Vagina (tissue), 2 donors: ENCODE measurements around the gene MOB4. TPM values are rescaled to one million over a fixed set of nuclear protein-coding genes. Genes with fewer than 3 reads are reported as not detected.

Experiments used
- DNase-seq, 2 donors: peaks; one replicate each; pipeline ENCODE4 v3.0.0-alpha.2; 2017; ENCODE audit errors: extremely low spot score in 2 of 2
- H3K27ac ChIP-seq: fragments of 200-600 bp; sonication (generic); one replicate; pipeline ENCODE4 v1.5.1; 2019
- H3K27me3 ChIP-seq: fragments of 200-600 bp; sonication (generic); one replicate; pipeline ENCODE4 v1.5.1; 2019
- H3K36me3 ChIP-seq, 2 donors: fragments of 200-600 bp; sonication (generic); one replicate each; pipeline ENCODE4 v1.5.1; 2017 to 2019
- H3K4me1 ChIP-seq: fragments of 200-600 bp; sonication (generic); one replicate; pipeline ENCODE4 v1.5.1; 2019
- H3K4me3 ChIP-seq, 2 donors: fragments of 200-600 bp; sonication (generic); 1 replicate in 1 of 2; 2 replicates in 1 of 2; pipeline ENCODE4 v1.5.1; 2016 to 2019
- H3K9me3 ChIP-seq: fragments of 200-600 bp; sonication (generic); one replicate; pipeline ENCODE4 v1.5.1; 2019
- POLR2A ChIP-seq, 2 donors: fragments of 450-650 bp; IDR thresholded peaks; one replicate each; pipeline ENCODE4 v1.6.1; 2017; ENCODE audit warnings: antibody characterized with exemption in 2 of 2, mild to moderate bottlenecking in 2 of 2, moderate library complexity in 2 of 2
- POLR2AphosphoS5 ChIP-seq, 2 donors: sonication (generic); formaldehyde crosslinking; IDR thresholded peaks; one replicate each; pipeline ENCODE4 v1.9.0; 2017; ENCODE audit warnings: antibody characterized with exemption in 2 of 2, mild to moderate bottlenecking in 2 of 2, low read depth in 1 of 2; ENCODE audit not compliant: insufficient read depth in 1 of 2
- intact Hi-C: fragments of 100-400 bp; cut with DNase I; formaldehyde crosslinking; loops from one replicate; pipeline ENCODE4 v1.15.1; 2023
- total RNA-seq: library from RNA; depleted of rRNA; stranded (reverse); fragments of >200 nt; gene quantifications from one replicate; pipeline ENCODE4 v1.2.3, GENCODE V29; 2016
- TF ChIP-seq, protein P1 (sequence below), 3 experiments: fragments of 450-650 bp in 2 of 3; fragments of 200-600 bp in 1 of 3; sonication (generic) in 1 of 3; IDR thresholded peaks; one replicate each; pipeline ENCODE4 v1.5.1; 2017 to 2019; ENCODE audit warnings: antibody characterized with exemption in 3 of 3, mild to moderate bottlenecking in 2 of 3, moderate library complexity in 2 of 3

MOB4 gene
- total RNA-seq, 1 donor from 2014 or later: 24.3 TPM

DNA sequence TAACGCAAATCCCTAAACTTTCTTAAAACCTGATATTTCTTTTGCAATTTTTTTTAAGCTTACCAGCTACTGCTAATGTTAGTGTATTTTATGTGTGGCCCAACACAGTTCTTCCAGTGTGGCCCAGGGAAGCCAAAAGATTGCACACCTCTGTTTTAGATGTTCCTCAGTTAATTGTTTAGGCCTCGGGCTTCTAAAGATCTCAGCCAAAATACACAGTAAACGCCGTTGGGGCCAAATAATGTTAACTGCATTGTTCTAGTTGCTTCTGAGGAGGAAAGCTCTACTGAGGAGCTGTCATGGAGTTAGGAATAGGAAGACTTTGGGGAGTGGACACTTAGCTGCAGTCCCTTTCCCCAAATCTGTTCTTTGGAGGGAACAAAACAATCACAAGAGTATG is 13.7 kb upstream of the MOB4 start:
- Histone ChIP-seq H3K36me3 (peaks cover 0 to 11% of the 10 kb centered on the region in 2 donors), H3K4me3 (no peak overlapping the region), H3K27ac (peak overlapping the region; percentile 100), H3K27me3 (no peaks in the 10 kb centered on the region), H3K4me1 (peaks cover 35% of the 10 kb centered on the region), H3K9me3 (no peaks in the 10 kb centered on the region)
- intact Hi-C loops: loop anchor here (5.0 to 10.0 kb wide), 2 partner anchors 50 to 203 kb away; partner anchors contain the start of genes COQ10B and MARS2
- TF ChIP-seq, protein P1, sequence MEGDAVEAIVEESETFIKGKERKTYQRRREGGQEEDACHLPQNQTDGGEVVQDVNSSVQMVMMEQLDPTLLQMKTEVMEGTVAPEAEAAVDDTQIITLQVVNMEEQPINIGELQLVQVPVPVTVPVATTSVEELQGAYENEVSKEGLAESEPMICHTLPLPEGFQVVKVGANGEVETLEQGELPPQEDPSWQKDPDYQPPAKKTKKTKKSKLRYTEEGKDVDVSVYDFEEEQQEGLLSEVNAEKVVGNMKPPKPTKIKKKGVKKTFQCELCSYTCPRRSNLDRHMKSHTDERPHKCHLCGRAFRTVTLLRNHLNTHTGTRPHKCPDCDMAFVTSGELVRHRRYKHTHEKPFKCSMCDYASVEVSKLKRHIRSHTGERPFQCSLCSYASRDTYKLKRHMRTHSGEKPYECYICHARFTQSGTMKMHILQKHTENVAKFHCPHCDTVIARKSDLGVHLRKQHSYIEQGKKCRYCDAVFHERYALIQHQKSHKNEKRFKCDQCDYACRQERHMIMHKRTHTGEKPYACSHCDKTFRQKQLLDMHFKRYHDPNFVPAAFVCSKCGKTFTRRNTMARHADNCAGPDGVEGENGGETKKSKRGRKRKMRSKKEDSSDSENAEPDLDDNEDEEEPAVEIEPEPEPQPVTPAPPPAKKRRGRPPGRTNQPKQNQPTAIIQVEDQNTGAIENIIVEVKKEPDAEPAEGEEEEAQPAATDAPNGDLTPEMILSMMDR (IDR thresholded peaks at IDR 0.05): no peak
- no peak for TF ChIP-seq POLR2AphosphoS5 (IDR thresholded peaks at IDR 0.05; ENCODE audit: insufficient read depth in 1 of 2, low read depth in 1 of 2)
- no peak for TF ChIP-seq POLR2A (IDR thresholded peaks at IDR 0.05)
- DNase-seq: no peak

DNA sequence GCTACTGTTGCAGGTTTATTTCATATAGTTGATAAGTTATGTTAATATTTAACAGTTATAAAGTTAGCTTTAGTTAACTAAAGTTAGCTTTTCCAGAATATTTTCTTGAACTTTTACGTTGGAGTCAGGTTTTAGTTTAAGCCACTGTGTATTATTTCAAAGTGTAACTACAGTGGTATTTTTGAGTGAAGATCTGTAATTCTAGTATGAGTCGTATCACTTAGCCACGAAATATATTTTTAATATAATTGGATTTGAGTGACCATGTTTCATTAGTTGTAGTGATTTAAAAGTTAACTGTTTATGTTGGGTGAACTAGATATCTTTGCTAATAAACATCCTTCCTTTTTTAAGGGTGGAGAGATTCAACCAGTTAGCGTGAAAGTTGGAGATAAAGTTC is 13.2 kb upstream of the MOB4 start:
- peak overlapping the region; percentile 100 for H3K27ac ChIP-seq
- H3K4me1 ChIP-seq: peaks cover 30% of the 10 kb centered on the region
- no peak overlapping the region for H3K4me3 ChIP-seq
- TF ChIP-seq, protein P1 (IDR thresholded peaks at IDR 0.05): no peak
- no peak for TF ChIP-seq POLR2AphosphoS5 (IDR thresholded peaks at IDR 0.05; ENCODE audit: insufficient read depth in 1 of 2, low read depth in 1 of 2)
- no peak for TF ChIP-seq POLR2A (IDR thresholded peaks at IDR 0.05)
- H3K36me3 ChIP-seq: peaks cover 0 to 10% of the 10 kb centered on the region in 2 donors
- H3K27me3 ChIP-seq: no peaks in the 10 kb centered on the region
- no peaks in the 10 kb centered on the region for H3K9me3 ChIP-seq
- intact Hi-C loops: loop anchor here (5.0 to 10.0 kb wide), 2 partner anchors 50 to 202 kb away; partner anchors contain the start of genes COQ10B and MARS2
- no peak for DNase-seq

DNA sequence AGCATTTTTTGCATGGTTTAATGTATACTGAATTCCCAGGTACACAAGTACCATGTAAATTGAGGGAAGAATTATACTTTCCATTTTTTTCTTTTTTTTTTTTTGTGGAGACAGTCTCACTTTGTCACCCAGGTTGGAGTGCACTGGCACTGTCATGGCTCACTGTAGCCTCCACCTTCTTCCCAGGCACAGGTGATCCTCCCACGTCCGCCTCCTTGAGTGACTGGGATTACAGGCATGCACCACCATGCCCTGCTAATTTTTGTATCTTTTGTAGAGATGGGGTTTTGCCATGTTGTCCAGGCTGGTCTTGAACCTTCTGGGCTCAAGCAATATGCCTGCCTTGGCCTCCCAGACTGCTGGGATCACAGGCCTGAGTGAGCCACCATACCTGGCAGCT is 11.9 kb upstream of the MOB4 start:
- H3K27me3 ChIP-seq: no peaks in the 10 kb centered on the region
- H3K36me3 ChIP-seq: peaks cover 0 to 10% of the 10 kb centered on the region in 2 donors
- TF ChIP-seq, protein P1 (IDR thresholded peaks at IDR 0.05): no peak
- TF ChIP-seq POLR2A (IDR thresholded peaks at IDR 0.05) (no peak), POLR2AphosphoS5 (IDR thresholded peaks at IDR 0.05; ENCODE audit: insufficient read depth in 1 of 2, low read depth in 1 of 2) (no peak)
- peaks cover 19% of the 10 kb centered on the region for H3K4me1 ChIP-seq
- intact Hi-C loops: loop anchor here (5.0 to 10.0 kb wide), 2 partner anchors 52 to 201 kb away; partner anchors contain the start of genes COQ10B and MARS2
- H3K4me3 ChIP-seq: no peak overlapping the region
- H3K9me3 ChIP-seq: no peaks in the 10 kb centered on the region
- DNase-seq: no peak
- H3K27ac ChIP-seq: peak overlapping the region; percentile 0

DNA sequence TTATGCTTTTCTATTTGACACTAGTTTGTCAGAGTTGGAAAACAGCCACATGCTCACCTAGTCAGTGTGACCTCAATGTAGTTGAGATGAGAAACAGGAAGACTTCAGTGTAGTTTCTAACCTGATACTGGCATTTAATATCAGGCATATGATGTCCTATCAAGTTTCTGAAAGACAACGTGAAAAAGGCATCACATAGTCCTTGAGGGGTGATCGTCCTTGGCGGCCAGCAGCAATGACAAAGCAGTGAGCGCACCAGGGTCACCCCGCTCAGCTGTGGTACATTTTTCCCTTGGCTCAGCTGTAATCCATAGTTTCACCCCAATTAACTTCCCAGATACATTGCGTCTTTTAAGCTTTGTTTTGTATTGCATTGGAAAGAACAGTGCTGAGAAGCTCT is 11.4 kb upstream of the MOB4 start:
- Histone ChIP-seq H3K27ac (no peak overlapping the region), H3K9me3 (no peaks in the 10 kb centered on the region), H3K4me3 (no peak overlapping the region), H3K4me1 (peaks cover 19% of the 10 kb centered on the region), H3K27me3 (no peaks in the 10 kb centered on the region), H3K36me3 (peaks cover 0 to 10% of the 10 kb centered on the region in 2 donors)
- DNase-seq: no peak
- intact Hi-C loops: loop anchor here (5.0 to 10.0 kb wide), 2 partner anchors 52 to 200 kb away; partner anchors contain the start of genes COQ10B and MARS2
- TF ChIP-seq POLR2A (IDR thresholded peaks at IDR 0.05): no peak
- TF ChIP-seq, protein P1 (IDR thresholded peaks at IDR 0.05): no peak
- no peak for TF ChIP-seq POLR2AphosphoS5 (IDR thresholded peaks at IDR 0.05; ENCODE audit: insufficient read depth in 1 of 2, low read depth in 1 of 2)

DNA sequence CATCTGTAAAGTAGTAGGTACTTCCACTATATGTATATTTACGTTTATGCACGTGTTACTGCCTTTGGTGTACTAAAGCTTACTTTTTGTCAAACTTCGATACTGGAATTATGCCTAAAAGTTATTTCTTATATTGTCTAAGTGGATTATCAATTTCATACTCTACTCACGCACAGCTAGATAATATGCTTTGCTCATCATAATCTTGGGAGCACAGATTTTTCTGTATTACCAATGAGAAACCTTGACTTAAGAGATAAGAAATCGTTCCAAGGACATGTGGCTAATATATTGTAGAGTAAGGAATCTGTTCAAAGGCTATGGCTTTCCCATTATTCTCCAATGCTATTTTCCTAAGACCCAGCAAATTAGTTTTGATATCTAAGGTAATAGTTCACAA is 9.2 kb upstream of the MOB4 start:
- Histone ChIP-seq H3K36me3 (peaks cover 0 to 10% of the 10 kb centered on the region in 2 donors), H3K27ac (no peak overlapping the region), H3K27me3 (no peaks in the 10 kb centered on the region), H3K4me1 (peaks cover 9% of the 10 kb centered on the region), H3K9me3 (no peaks in the 10 kb centered on the region), H3K4me3 (no peak overlapping the region)
- no peak for DNase-seq
- TF ChIP-seq, protein P1 (IDR thresholded peaks at IDR 0.05): no peak
- no peak for TF ChIP-seq POLR2AphosphoS5 (IDR thresholded peaks at IDR 0.05; ENCODE audit: insufficient read depth in 1 of 2, low read depth in 1 of 2)
- TF ChIP-seq POLR2A (IDR thresholded peaks at IDR 0.05): no peak
- intact Hi-C loops: loop anchor here (10.0 kb wide), 1 partner anchor 198 kb away; the partner anchor contains the start of gene MARS2
